ENCODE measurements around the gene TEX52. TPM values are rescaled to one million over a fixed set of nuclear protein-coding genes. Genes with fewer than 3 reads are reported as not detected.

Gene TEX52
- total RNA-seq, 2 experiments from 2014 or later = 0.25 to 0.29 TPM

DNA sequence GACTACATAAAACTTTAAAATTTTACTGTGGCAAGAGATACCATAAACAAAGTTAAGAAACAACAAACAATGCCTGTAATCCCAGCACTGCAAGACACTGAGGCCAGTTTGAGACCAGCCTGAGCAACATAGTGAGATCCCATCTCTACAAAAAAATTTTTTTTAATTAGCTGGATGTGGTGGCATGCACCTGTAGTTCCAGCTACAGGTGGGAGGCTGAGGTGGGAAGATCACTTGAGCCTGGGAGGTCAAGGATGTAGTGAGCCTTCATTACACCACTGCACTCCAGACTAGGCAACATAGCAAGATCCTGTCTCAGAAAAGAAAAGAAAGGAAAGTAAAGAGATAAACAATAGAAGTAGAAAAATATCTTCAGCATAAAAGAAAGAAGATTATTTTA lies 3.3 kb upstream of the TEX52 start:
- Histone ChIP-seq H3K36me3 (ENCODE audit: insufficient read depth, low read length) (peaks cover 94% of the 10 kb centered on the region), H3K27ac (ENCODE audit: low read depth, low read length, poor library complexity, severe bottlenecking) (no peak overlapping the region), H2AFZ (ENCODE audit: low read length) (no peak overlapping the region), H3K4me2 (ENCODE audit: low read length) (no peak overlapping the region), H3K4me1 (ENCODE audit: insufficient read depth, low read length, poor library complexity, severe bottlenecking) (no peaks in the 10 kb centered on the region), H3K9me3 (ENCODE audit: low read length) (no peaks in the 10 kb centered on the region), H3K79me2 (ENCODE audit: insufficient read depth, low read depth, low read length) (no peaks in the 10 kb centered on the region), H3K9me2 (ENCODE audit: insufficient read depth, low read length) (no peaks in the 10 kb centered on the region), H4K20me1 (ENCODE audit: insufficient read depth, low read length) (no peaks in the 10 kb centered on the region), H3K4me3 (ENCODE audit: low read depth, low read length, poor library complexity, severe bottlenecking) (no peak overlapping the region)
- no peak for TF ChIP-seq EZH2phosphoT487 (IDR thresholded peaks at IDR 0.05; ENCODE audit: borderline replicate concordance, low read depth, low read length)
- TF ChIP-seq, protein P1, sequence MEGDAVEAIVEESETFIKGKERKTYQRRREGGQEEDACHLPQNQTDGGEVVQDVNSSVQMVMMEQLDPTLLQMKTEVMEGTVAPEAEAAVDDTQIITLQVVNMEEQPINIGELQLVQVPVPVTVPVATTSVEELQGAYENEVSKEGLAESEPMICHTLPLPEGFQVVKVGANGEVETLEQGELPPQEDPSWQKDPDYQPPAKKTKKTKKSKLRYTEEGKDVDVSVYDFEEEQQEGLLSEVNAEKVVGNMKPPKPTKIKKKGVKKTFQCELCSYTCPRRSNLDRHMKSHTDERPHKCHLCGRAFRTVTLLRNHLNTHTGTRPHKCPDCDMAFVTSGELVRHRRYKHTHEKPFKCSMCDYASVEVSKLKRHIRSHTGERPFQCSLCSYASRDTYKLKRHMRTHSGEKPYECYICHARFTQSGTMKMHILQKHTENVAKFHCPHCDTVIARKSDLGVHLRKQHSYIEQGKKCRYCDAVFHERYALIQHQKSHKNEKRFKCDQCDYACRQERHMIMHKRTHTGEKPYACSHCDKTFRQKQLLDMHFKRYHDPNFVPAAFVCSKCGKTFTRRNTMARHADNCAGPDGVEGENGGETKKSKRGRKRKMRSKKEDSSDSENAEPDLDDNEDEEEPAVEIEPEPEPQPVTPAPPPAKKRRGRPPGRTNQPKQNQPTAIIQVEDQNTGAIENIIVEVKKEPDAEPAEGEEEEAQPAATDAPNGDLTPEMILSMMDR (conservative IDR thresholded peaks at IDR 0.05; ENCODE audit: low read length) = no peak
- BruUV-seq (replicated peaks) = no TSS peak
- ChIA-PET CTCF (ENCODE audit: unreplicated experiment) (no interaction called here), POLR2A (interaction anchor here (0.7 kb wide), 1 partner anchor 12 kb away, joined by 5 read pairs; no protein-coding TSS in a partner anchor)
- no peak for DNase-seq (ENCODE audit: low spot score)
- intact Hi-C loops (cut with micrococcal nuclease; ENCODE audit: unreplicated experiment) = no loop called here

DNA sequence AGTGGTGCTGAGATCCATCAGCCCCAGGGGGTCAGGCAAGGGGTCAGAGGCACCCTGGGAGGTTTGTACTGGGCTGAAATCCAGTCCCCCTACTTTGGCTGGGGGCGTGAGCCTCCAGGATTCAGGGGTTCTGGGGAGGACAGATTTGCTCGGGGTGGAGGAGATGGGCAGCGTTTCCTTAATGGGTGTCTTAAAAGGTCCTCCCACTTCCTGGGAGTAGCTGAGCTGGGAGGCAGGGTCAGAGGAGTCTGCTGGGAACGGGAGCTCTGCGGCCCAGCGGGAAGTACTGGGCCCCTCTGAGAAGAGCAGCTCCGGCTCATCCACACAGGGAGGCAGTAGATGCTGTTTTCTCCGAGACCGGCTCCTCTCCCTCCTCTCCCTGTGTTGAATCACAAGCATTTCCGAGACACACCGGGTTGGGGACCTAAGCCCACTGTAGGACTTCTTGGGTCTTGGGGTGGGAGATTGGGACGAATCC lies 2.1 kb upstream of the TEX52 start:
- no peak overlapping the region for H3K4me2 ChIP-seq (ENCODE audit: low read length)
- DNase-seq (ENCODE audit: low spot score) = no peak
- no peak overlapping the region for H2AFZ ChIP-seq (ENCODE audit: low read length)
- no peaks in the 10 kb centered on the region for H4K20me1 ChIP-seq (ENCODE audit: insufficient read depth, low read length)
- H3K27ac ChIP-seq (ENCODE audit: low read depth, low read length, poor library complexity, severe bottlenecking) = no peak overlapping the region
- TF ChIP-seq, protein P1 (conservative IDR thresholded peaks at IDR 0.05; ENCODE audit: low read length) = no peak
- no peak for TF ChIP-seq EZH2phosphoT487 (IDR thresholded peaks at IDR 0.05; ENCODE audit: borderline replicate concordance, low read depth, low read length)
- H3K79me2 ChIP-seq (ENCODE audit: insufficient read depth, low read depth, low read length) = no peaks in the 10 kb centered on the region
- ChIA-PET POLR2A (no interaction called here), CTCF (ENCODE audit: unreplicated experiment) (no interaction called here)
- no TSS peak for BruUV-seq (replicated peaks)
- intact Hi-C loops (cut with micrococcal nuclease; ENCODE audit: unreplicated experiment) = no loop called here
- peaks cover 91% of the 10 kb centered on the region for H3K36me3 ChIP-seq (ENCODE audit: insufficient read depth, low read length)
- no peaks in the 10 kb centered on the region for H3K4me1 ChIP-seq (ENCODE audit: insufficient read depth, low read length, poor library complexity, severe bottlenecking)
- no peak overlapping the region for H3K4me3 ChIP-seq (ENCODE audit: low read depth, low read length, poor library complexity, severe bottlenecking)
- H3K9me2 ChIP-seq (ENCODE audit: insufficient read depth, low read length) = no peaks in the 10 kb centered on the region
- no peaks in the 10 kb centered on the region for H3K9me3 ChIP-seq (ENCODE audit: low read length)

DNA sequence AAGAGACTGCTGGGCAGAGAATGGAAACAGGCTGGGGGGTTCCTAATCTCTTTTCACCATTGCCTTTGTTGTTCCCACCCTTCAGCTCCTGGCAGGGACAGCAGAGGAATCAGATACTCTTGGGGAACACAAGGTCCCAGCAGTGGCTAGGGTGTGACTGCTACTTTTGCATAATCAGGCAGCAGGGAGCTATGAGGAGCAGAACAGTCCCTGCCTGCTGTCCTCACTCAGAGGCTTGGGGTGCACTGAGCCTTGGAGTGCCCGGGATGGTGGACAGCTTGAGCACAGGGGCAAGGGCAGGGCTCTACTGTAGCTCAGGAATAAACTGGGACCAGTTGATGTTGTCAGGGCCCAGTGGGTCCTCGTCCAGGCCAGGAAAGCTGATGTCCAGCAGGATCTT lies 1.5 kb upstream of the TEX52 start:
- Histone ChIP-seq H3K9me3 (ENCODE audit: low read length) (no peaks in the 10 kb centered on the region), H2AFZ (ENCODE audit: low read length) (no peak overlapping the region), H3K4me1 (ENCODE audit: insufficient read depth, low read length, poor library complexity, severe bottlenecking) (no peaks in the 10 kb centered on the region), H4K20me1 (ENCODE audit: insufficient read depth, low read length) (no peaks in the 10 kb centered on the region), H3K36me3 (ENCODE audit: insufficient read depth, low read length) (peaks cover 84% of the 10 kb centered on the region), H3K27ac (ENCODE audit: low read depth, low read length, poor library complexity, severe bottlenecking) (no peak overlapping the region), H3K4me2 (ENCODE audit: low read length) (no peak overlapping the region), H3K9me2 (ENCODE audit: insufficient read depth, low read length) (no peaks in the 10 kb centered on the region), H3K79me2 (ENCODE audit: insufficient read depth, low read depth, low read length) (no peaks in the 10 kb centered on the region), H3K4me3 (ENCODE audit: low read depth, low read length, poor library complexity, severe bottlenecking) (no peak overlapping the region)
- ChIA-PET CTCF (ENCODE audit: unreplicated experiment) (no interaction called here), POLR2A (interaction anchor here (0.6 kb wide), 1 partner anchor 314 kb away, joined by 4 read pairs; no protein-coding TSS in a partner anchor)
- no TSS peak for BruUV-seq (replicated peaks)
- DNase-seq (ENCODE audit: low spot score) = no peak
- TF ChIP-seq, protein P1 (conservative IDR thresholded peaks at IDR 0.05; ENCODE audit: low read length) = no peak
- no peak for TF ChIP-seq EZH2phosphoT487 (IDR thresholded peaks at IDR 0.05; ENCODE audit: borderline replicate concordance, low read depth, low read length)
- intact Hi-C loops (cut with micrococcal nuclease; ENCODE audit: unreplicated experiment) = no loop called here

Measured in OCI-LY7 (cell line).